Endothelial cell of umbilical vein (primary cell): ENCODE measurements around the gene TSEN54. TPM values are rescaled to one million over a fixed set of nuclear protein-coding genes. Genes with fewer than 3 reads are reported as not detected.

Source experiments
- BruUV-seq: library from RNA; stranded (reverse); fragments of 400-500 nt; replicated peaks from 2 replicates; lab custom pipeline; 2021; lab: Mats Ljungman, UMichigan
- CTCF ChIA-PET: fragments of 300-600, 350-600 bp; sonication (Branson Sonifier 250); formaldehyde crosslinking; loops from one replicate; lab custom pipeline; 2021; ENCODE audit warnings: antibody characterized with exemption, inconsistent platforms; lab: Charles Lee
- POLR2A ChIA-PET: fragments of 300-600, 350-600 bp; sonication (Branson Sonifier 250); formaldehyde crosslinking; loops from one replicate; lab custom pipeline; 2021; ENCODE audit warnings: antibody characterized with exemption, inconsistent platforms; lab: Charles Lee
- DNase-seq: peaks from one replicate; pipeline ENCODE4 v3.0.0-alpha.2; 2011; ENCODE audit warnings: low read depth, low spot score
- FAIRE-seq: peaks from 2 replicates; lab custom pipeline; 2011; peaks lifted over from hg19 to GRCh38; lab: Jason Lieb, UNC
- H2AFZ ChIP-seq: 2 replicates; pipeline ENCODE4 v1.6.0; 2012; ENCODE audit warnings: low read depth, low read length, control low read depth, inconsistent platforms
- H3K27ac ChIP-seq: 2 replicates; pipeline ENCODE4 v1.5.1; 2011; ENCODE audit warnings: low read depth, mild to moderate bottlenecking, control low read depth, low read length, moderate library complexity; ENCODE audit not compliant: insufficient read depth
- H3K27me3 ChIP-seq, 2 experiments: 2 replicates each; pipeline versions ENCODE4 v1.6.0 to v1.6.1; 2011; ENCODE audit warnings: low read length in 2 of 2, mixed read lengths in 1 of 2; ENCODE audit not compliant: control insufficient read depth in 2 of 2, insufficient read depth in 2 of 2
- H3K36me3 ChIP-seq, 2 experiments: 2 replicates in 1 of 2; 3 replicates in 1 of 2; pipeline ENCODE4 v1.5.1; 2011; ENCODE audit warnings: low read length in 2 of 2, mild to moderate bottlenecking in 1 of 2, moderate library complexity in 1 of 2; ENCODE audit not compliant: control insufficient read depth in 2 of 2, insufficient read depth in 2 of 2; ENCODE audit errors: extremely low read depth in 1 of 2
- H3K4me1 ChIP-seq: 3 replicates; pipeline ENCODE4 v1.5.1; 2011; ENCODE audit warnings: mild to moderate bottlenecking, low read length; ENCODE audit not compliant: control insufficient read depth, insufficient read depth; ENCODE audit errors: extremely low read depth
- H3K4me2 ChIP-seq: 2 replicates; pipeline ENCODE4 v1.6.1; 2011; ENCODE audit warnings: low read length, control low read depth, mixed read lengths; ENCODE audit not compliant: insufficient read depth
- H3K4me3 ChIP-seq, 3 experiments: fragments of 200-600 bp in 1 of 3; sonication (generic), shearing (Covaris generic) in 1 of 3; replicated peaks in 1 of 3; 2 replicates each; pipeline ENCODE4 v1.5.1; 2011 to 2016; ENCODE audit warnings: control low read depth in 3 of 3, low read length in 3 of 3, mild to moderate bottlenecking in 2 of 3, inconsistent platforms in 1 of 3, low read depth in 1 of 3, moderate library complexity in 1 of 3; ENCODE audit not compliant: insufficient read depth in 1 of 3
- H3K79me2 ChIP-seq: 2 replicates; pipeline ENCODE4 v1.6.0; 2012; ENCODE audit warnings: low read length, inconsistent platforms; ENCODE audit not compliant: control insufficient read depth, insufficient read depth
- H3K9ac ChIP-seq: replicated peaks from 2 replicates; pipeline ENCODE3; 2011; ENCODE audit warnings: low read length, control low read depth; ENCODE audit not compliant: insufficient read depth; ENCODE audit errors: extremely low read depth
- H3K9me1 ChIP-seq: replicated peaks from 3 replicates; pipeline ENCODE4 v1.6.0; 2011; ENCODE audit warnings: mild to moderate bottlenecking, low read length; ENCODE audit not compliant: control insufficient read depth, insufficient read depth; ENCODE audit errors: extremely low read depth
- H3K9me3 ChIP-seq: replicated peaks from 2 replicates; pipeline ENCODE4 v1.5.1; 2012; ENCODE audit warnings: low read length, inconsistent platforms; ENCODE audit not compliant: control insufficient read depth, insufficient read depth
- H4K20me1 ChIP-seq: replicated peaks from 2 replicates; pipeline ENCODE3; 2011; ENCODE audit warnings: mild to moderate bottlenecking, low read length; ENCODE audit not compliant: control insufficient read depth, insufficient read depth; ENCODE audit errors: extremely low read depth
- EZH2 ChIP-seq: IDR thresholded peaks from 2 replicates; pipeline ENCODE4 v1.6.1; 2012; ENCODE audit warnings: borderline replicate concordance, low read depth, mild to moderate bottlenecking, moderate library complexity, low read length, inconsistent platforms; ENCODE audit not compliant: severe bottlenecking
- FOS ChIP-seq: IDR thresholded peaks from 2 replicates; pipeline ENCODE4 v1.6.1; 2011; ENCODE audit warnings: mild to moderate bottlenecking, low read length, moderate library complexity, borderline replicate concordance; ENCODE audit not compliant: insufficient read depth
- GATA2 ChIP-seq: IDR thresholded peaks from 2 replicates; pipeline ENCODE4 v1.7.0; 2011; ENCODE audit warnings: low read depth, mild to moderate bottlenecking, moderate library complexity, mixed read lengths, low read length; ENCODE audit not compliant: insufficient read length, insufficient read depth
- JUN ChIP-seq: IDR thresholded peaks from 2 replicates; pipeline ENCODE4 v1.6.1; 2011; ENCODE audit warnings: borderline replicate concordance, low read depth; ENCODE audit not compliant: insufficient read length, insufficient read depth
- MYC ChIP-seq: IDR thresholded peaks from one replicate; pipeline ENCODE4 v1.6.1; 2011; ENCODE audit warnings: mild to moderate bottlenecking, low read depth, low read length
- POLR2A ChIP-seq: IDR thresholded peaks from 2 replicates; pipeline ENCODE4 v1.6.1; 2012; ENCODE audit warnings: low read depth, mild to moderate bottlenecking, control low read depth, low read length
- POLR2AphosphoS5 ChIP-seq: IDR thresholded peaks from 2 replicates; pipeline ENCODE4 v1.6.1; 2012; ENCODE audit warnings: low read depth, mild to moderate bottlenecking, control low read depth, low read length, moderate library complexity; ENCODE audit not compliant: insufficient read depth
- dilution Hi-C: fragments of 300-500 bp; cut with MboI; formaldehyde crosslinking; loops from one replicate; pipeline ENCODE4 v1.15.0; 2019; ENCODE audit warnings: low sequenced_read_pairs; ENCODE audit not compliant: extremely low pct_ligation_motif_present
- intact Hi-C: fragments of 100-400 bp; cut with micrococcal nuclease; formaldehyde crosslinking; loops from one replicate; pipeline ENCODE4 v1.10.0; 2022
- polyA plus RNA-seq, 4 experiments: library from polyadenylated mRNA; depleted of rRNA in 3 of 4; stranded (reverse) in 3 of 4; unstranded in 1 of 4; fragments of >200 nt; gene quantifications; 2 replicates each; pipeline versions ENCODE4 v1.2.1 to v1.2.3, GENCODE V29; 2011 to 2012; ENCODE audit warnings: missing spikeins in 1 of 4
- total RNA-seq: library from RNA; stranded (reverse); gene quantifications from 2 replicates; pipeline ENCODE4 v1.2.3, GENCODE V29; 2021
- TF ChIP-seq, protein P1 (sequence below), 2 donors: IDR thresholded peaks; 1 replicate in 1 of 2; 2 replicates in 1 of 2; pipeline ENCODE4 v1.5.1; 2011; ENCODE audit warnings: low read length in 2 of 2, mild to moderate bottlenecking in 2 of 2, moderate library complexity in 2 of 2, control low read depth in 1 of 2, inconsistent platforms in 1 of 2, low read depth in 1 of 2; ENCODE audit not compliant: insufficient read depth in 1 of 2; ENCODE audit errors: extremely low read depth in 1 of 2
- TF ChIP-seq, protein P2 (sequence below): IDR thresholded peaks from 2 replicates; pipeline ENCODE4 v1.6.1; 2011; ENCODE audit not compliant: insufficient read depth, insufficient read length

TSEN54 gene
- total and polyA plus RNA-seq, 2 donors (not counting 3 experiments of a cell fraction or from before 2014, with no cell fraction given), result 22.3 to 26.3 TPM

DNA sequence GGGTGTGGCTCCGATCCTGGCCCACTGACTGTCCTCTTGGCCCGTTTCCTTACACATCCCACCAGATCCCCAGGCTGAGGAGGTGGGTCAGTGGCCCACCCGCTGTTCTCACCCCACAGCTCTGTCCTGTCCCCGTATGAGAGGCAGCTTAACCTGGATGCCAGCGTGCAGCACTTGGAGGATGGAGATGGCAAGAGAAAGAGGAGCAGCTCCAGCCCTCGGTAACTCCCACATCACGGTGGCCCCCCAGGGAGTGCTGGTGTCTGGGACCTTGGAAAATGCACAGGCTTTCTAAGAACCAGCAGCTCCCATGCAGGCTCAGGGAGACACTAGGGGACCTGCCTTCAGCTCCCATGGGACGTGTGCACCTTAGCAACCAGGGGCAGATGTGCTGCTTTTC lies 5.0 kb downstream of the TSEN54 start:
- no peak overlapping the region for H3K4me3 ChIP-seq
- ChIA-PET POLR2A (no interaction called here), CTCF (no interaction called here)
- DNase-seq, result no peak
- H3K9ac ChIP-seq, result no peak overlapping the region
- H3K9me3 ChIP-seq, result no peaks in the 10 kb centered on the region
- FAIRE-seq, result no peak
- H3K9me1 ChIP-seq, result no peaks in the 10 kb centered on the region
- peaks cover 11% of the 10 kb centered on the region for H3K4me1 ChIP-seq
- dilution Hi-C loops, result no loop called here
- H3K4me2 ChIP-seq, result no peak overlapping the region
- no peaks in the 10 kb centered on the region for H4K20me1 ChIP-seq
- H3K79me2 ChIP-seq, result no peaks in the 10 kb centered on the region
- TF ChIP-seq GATA2 (no peak), POLR2A (no peak), MYC (no peak), FOS (no peak), JUN (no peak), POLR2AphosphoS5 (no peak), EZH2 (no peak)
- TF ChIP-seq, protein P1, sequence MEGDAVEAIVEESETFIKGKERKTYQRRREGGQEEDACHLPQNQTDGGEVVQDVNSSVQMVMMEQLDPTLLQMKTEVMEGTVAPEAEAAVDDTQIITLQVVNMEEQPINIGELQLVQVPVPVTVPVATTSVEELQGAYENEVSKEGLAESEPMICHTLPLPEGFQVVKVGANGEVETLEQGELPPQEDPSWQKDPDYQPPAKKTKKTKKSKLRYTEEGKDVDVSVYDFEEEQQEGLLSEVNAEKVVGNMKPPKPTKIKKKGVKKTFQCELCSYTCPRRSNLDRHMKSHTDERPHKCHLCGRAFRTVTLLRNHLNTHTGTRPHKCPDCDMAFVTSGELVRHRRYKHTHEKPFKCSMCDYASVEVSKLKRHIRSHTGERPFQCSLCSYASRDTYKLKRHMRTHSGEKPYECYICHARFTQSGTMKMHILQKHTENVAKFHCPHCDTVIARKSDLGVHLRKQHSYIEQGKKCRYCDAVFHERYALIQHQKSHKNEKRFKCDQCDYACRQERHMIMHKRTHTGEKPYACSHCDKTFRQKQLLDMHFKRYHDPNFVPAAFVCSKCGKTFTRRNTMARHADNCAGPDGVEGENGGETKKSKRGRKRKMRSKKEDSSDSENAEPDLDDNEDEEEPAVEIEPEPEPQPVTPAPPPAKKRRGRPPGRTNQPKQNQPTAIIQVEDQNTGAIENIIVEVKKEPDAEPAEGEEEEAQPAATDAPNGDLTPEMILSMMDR (IDR thresholded peaks at IDR 0.05; ENCODE audit: extremely low read depth in 1 of 2, insufficient read depth in 1 of 2, low read depth in 1 of 2, low read length in 2 of 2), result no peak
- TF ChIP-seq, protein P2, sequence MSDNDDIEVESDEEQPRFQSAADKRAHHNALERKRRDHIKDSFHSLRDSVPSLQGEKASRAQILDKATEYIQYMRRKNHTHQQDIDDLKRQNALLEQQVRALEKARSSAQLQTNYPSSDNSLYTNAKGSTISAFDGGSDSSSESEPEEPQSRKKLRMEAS, result no peak
- BruUV-seq, result no TSS peak
- no peak overlapping the region for H3K27ac ChIP-seq
- intact Hi-C loops, result no loop called here
- H2AFZ ChIP-seq, result no peak overlapping the region
- no peaks in the 10 kb centered on the region for H3K27me3 ChIP-seq
- peaks cover 0 to 2% of the 10 kb centered on the region in 2 experiments for H3K36me3 ChIP-seq
